ELF-1 (cell line): ENCODE results near the gene DTNB.
A peak's percentile ranks its signal among the peaks of the same experiment; 100 is the strongest.

Experiments
- DNase-seq: peaks from one replicate; pipeline ENCODE4 v3.0.0-alpha.2; 2016; ENCODE audit warnings: low read depth, low spot score

DTNB gene

DNA sequence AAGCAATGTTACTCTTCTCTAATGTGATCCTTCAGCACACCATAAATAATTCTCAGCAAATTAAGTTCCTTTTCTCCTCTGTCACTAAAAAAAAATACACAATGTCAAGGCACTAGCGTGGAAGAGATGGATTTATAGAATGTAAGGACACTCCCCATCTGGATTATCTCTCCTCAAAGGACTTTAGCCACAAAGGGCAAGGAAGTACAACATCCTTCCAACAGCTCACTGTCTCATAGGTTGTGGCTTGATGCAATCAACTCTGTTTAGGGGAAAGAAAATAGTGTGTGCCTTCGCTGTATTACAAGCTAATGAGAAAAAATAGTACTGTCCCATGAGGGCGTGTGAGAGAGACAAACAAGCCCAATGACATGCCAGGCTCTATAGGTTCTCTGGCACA lies 202.6 kb downstream of the DTNB start:
- no peak for DNase-seq

GRCh38 chr2:25467743-25468142 lies 205.6 kb downstream of the DTNB start:
- no peak for DNase-seq

GRCh38 chr2:25462021-25462420 lies 211.4 kb downstream of the DTNB start:
- no peak for DNase-seq

GRCh38 chr2:25460261-25460905 lies 213.0 kb downstream of the DTNB start:
- no peak for DNase-seq

- no peak for DNase-seq
Measured at GRCh38 chr2:25454824-25455611, 218.4 kb downstream of the DTNB start.

- DNase-seq: no peak
Measured at GRCh38 chr2:25453199-25453905, 220.0 kb downstream of the DTNB start.

- DNase-seq: no peak
Measured at GRCh38 chr2:25448808-25449207, 224.6 kb downstream of the DTNB start.

- DNase-seq: no peak
Measured at GRCh38 chr2:25447018-25447417, 226.4 kb downstream of the DTNB start.

DNA sequence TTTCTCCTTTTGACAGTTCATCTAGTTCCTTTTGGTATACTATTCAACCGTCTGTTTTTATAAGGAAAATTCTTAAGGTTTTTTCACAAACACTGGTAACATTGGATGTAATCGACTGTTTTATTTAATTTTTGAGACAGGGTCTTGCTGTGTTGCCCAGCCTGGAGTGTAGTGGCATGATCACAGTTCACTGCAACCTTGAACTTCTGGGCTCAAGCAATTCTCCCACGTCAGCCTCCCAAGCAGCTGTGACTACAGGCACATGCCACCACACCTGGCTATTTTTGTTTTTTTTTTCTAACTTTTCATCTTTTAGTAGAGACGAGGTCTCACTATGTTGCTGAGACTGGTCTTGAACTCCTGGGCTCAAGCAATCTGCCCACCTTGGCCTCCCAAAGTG lies 227.3 kb downstream of the DTNB start:
- no peak for DNase-seq

DNA sequence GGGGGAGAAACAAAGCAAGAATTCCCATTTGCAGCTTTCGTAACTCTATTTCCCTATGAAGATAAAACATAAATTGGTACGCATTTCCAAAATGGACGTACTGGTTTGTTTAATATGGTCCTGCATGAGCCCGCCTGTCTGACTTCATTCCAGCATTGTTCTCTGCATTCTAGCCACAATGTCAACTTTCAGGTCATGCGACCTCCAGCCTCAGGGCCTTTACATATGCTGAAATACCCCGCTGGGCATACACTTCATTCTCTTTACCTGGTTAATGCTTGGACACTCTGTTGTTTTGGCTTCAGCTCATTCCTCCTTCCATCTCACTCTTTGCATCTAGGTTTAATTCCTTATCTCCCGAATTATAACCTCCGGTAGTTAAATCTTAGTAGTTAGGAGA lies 227.9 kb downstream of the DTNB start:
- peak; percentile 67 for DNase-seq

DNA sequence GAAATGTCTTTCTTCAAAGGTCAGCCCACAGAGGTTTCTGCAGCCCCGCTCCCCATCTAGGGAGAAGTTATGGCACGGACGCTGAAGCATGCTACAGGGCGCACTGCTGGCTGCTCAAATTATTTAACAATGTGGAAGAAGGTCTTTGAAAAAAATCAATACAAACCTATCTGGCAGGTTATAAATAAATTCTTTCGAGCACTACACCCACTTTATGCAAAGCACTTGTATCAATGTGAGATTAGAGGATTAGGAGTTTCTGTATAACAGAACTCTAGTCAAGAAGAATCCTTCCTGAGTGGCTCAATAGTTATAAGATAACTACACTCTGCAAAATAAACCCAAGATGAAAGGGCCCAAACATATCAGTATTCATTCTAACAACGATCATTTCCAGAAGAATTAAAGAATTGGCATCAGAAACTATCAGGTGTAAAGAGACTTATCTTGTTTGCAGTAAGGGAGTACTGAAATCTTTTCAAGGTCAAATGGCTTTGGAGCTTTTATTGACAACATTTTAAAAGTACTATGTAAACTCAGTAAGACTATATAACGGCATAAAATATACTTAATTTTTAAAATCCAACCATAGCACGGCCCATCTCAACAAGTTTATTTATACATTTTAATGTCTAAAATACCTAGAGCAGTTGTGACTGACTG lies 228.6 kb downstream of the DTNB start:
- DNase-seq: no peak

- DNase-seq: no peak
Measured at GRCh38 chr2:25443766-25444165, 229.6 kb downstream of the DTNB start.

GRCh38 chr2:25441353-25441752 lies 232.0 kb downstream of the DTNB start:
- no peak for DNase-seq

DNA sequence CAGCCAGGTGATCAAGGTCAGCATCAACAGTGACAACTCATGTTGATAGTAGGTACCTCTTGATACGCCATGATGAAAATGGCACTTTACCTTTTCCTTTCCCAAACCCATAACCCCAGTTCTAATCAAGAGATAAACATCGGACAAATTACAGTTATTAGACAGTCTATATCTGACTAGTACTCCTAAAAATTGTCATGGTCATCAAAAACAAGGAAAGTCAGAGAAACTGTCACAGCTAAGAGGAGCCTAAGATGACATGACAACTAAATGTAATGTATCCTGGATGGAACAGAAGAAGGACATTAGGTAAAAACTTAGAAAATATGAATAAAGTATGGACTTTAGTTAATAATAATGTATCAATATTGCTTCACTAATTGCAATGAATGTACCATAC lies 234.6 kb downstream of the DTNB start:
- no peak for DNase-seq

GRCh38 chr2:25437881-25438662 lies 235.3 kb downstream of the DTNB start:
- no peak for DNase-seq

GRCh38 chr2:25435421-25435820 lies 238.0 kb downstream of the DTNB start:
- DNase-seq: no peak

DNA sequence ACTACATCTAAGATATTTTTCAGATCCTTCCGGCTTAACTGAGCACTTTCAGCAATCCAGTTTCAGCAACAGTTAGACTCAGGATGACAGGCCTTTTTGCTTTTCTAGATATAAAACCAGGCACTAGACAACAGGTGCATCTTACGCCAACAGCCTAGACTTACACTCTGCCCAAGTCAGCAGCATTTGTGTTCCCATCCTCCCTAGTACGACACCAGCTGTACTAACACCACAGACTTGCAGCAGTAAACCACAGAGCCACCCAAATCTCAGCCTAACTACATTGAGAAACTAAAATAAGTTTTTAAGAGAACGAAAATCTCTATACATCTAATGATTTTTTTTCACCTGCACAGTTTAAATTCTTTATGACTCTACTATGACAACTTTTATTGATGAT lies 241.8 kb downstream of the DTNB start:
- DNase-seq: no peak

- no peak for DNase-seq
Measured at GRCh38 chr2:25430556-25430955, 242.8 kb downstream of the DTNB start.

DNA sequence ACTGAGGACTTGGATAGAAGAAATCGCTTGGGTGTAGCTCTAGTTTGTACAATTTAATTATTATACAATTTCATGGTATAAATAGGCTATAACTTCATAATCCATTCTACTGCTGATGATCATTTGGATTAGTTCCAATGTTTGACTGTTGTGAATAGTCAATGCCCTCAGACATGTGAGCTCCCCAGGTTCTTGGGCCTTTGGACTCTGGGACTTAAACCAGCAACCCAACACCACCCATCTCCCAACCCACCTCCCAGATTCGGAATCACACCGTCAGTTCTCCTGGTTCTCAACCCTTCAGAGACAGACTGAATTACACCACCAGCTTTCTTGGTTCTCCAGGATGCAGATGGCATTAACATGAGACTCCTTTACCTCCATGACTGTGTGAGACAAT lies 247.1 kb downstream of the DTNB start:
- no peak for DNase-seq

DNA sequence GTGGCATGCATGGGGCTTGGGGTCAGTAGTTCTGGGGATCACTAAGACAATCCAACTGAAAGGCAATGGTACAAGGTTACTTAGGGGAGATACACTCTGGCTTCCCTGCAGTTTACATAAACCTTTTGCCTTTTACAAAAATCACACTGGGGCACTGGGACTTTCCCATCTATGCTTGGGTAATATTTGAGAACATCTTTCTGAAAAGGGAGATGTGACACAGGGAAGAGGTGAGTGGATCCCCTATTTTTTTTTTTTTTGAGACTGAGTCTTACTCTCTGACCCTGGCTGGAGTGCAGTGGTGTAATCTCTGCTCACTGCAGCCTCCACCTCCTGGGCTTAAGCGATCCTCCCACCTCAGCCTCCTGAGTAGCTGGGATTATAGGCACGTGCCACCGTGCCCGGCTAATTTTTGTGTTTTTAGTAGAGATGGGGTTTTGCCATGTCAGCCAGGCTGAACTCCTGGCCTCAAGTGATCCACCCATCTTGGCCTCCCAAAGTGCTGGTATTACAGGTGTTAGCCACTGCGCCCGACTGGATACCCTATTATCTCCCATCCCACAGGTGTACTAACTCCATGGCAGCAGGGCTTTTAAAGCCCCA lies 248.8 kb downstream of the DTNB start:
- no peak for DNase-seq

DNA sequence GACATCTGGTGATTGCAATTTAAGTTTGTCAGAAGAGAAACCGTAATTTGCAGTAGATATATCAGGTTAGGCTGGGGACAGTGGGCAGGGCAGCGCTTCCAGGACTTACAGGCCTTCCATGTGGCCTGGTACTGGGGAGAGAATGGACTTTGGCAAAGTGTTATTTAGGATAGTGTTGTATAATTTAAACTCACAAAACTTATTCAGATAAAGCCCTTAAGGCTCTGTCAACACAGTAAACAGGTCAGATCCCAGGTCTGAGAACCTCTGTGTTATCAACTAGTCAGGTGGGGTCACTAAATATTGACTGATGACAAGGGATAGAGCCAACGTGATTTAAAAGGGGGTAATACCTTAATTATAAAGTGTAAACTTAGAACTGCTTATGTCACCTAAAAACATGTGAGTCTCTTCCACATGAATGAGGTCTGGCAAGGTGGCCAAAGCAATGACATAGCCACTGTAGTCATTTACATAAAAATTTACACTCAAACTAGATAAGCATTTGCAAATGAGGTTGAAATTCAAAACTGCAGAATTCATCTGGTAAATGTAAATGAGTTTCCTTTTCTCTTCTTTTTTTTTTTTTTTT lies 251.5 kb downstream of the DTNB start:
- no peak for DNase-seq
